MM.1S (cell line): ENCODE data around the gene TEX2.

ENCODE experiments used
- CTCF ChIP-seq: fragments of 300-600 bp; sonication (generic); IDR thresholded peaks from 2 replicates; pipeline ENCODE4 v1.5.1; 2016; ENCODE audit warnings: antibody characterized with exemption, low read length, mixed read lengths
- EZH2phosphoT487 ChIP-seq: fragments of 300-600 bp; sonication (generic); IDR thresholded peaks from 2 replicates; pipeline ENCODE4 v1.6.1; 2018; ENCODE audit warnings: antibody characterized with exemption, low read length

- no peak for TF ChIP-seq CTCF
- TF ChIP-seq EZH2phosphoT487, result no peak
Observed at GRCh38 chr17:64125937-64126336, 137.1 kb downstream of the TEX2 start.
